D721Med (cell line): Measurements from ENCODE around the gene NAE1.

Source experiments
- DNase-seq: peaks from one replicate; pipeline ENCODE4 v3.0.0; 2011; ENCODE audit warnings: low spot score; ENCODE audit not compliant: insufficient read length
- FAIRE-seq: peaks from 2 replicates; lab custom pipeline; 2011; peaks lifted over from hg19 to GRCh38; lab: Jason Lieb, UNC
- TF ChIP-seq, protein P1 (sequence below): IDR thresholded peaks from 2 replicates; pipeline ENCODE4 v1.5.1; 2012; ENCODE audit warnings: mild to moderate bottlenecking, control low read depth; ENCODE audit not compliant: insufficient read depth; ENCODE audit errors: missing control alignments

NAE1 gene

GRCh38 chr16:66845080-66845410 is 14.3 kb upstream of the NAE1 start:
- DNase-seq (no peak), FAIRE-seq (no peak)
- TF ChIP-seq, protein P1, sequence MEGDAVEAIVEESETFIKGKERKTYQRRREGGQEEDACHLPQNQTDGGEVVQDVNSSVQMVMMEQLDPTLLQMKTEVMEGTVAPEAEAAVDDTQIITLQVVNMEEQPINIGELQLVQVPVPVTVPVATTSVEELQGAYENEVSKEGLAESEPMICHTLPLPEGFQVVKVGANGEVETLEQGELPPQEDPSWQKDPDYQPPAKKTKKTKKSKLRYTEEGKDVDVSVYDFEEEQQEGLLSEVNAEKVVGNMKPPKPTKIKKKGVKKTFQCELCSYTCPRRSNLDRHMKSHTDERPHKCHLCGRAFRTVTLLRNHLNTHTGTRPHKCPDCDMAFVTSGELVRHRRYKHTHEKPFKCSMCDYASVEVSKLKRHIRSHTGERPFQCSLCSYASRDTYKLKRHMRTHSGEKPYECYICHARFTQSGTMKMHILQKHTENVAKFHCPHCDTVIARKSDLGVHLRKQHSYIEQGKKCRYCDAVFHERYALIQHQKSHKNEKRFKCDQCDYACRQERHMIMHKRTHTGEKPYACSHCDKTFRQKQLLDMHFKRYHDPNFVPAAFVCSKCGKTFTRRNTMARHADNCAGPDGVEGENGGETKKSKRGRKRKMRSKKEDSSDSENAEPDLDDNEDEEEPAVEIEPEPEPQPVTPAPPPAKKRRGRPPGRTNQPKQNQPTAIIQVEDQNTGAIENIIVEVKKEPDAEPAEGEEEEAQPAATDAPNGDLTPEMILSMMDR = no peak

DNA sequence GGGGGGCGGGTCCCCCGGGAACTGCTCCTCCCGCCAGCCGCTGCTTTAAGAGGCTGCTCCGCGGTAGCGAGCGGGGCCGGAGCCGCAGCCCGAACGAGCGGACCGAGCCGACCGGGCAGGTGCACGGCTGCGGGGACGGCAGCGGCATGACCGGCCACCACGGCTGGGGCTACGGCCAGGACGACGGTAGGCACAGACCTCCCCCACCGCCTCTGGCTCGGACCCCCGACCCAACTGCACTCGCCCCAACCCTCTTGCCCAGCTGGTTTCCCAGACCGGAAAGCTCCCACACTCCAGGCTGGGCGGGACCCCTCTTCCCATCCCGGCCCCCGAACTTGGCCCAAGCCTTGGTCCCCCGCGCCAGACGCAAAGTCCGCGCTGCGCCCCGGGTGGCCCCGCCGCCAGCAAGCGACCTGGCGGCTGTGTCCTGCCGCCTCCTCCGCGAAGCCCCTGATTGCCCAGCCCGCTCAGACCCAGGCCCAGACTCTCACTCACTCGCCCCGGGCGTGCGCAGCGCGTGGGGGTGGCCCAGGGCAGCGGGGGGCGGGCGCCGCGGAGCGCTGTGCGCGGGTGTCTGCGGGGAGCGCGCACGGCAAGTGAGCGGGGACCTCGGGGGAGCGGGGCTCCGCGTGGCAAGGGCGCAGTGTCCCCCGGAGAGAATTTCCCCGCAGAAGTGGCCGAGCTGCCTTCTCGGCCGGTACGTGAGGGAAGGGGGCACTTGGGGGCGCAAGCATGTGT is 13.7 kb upstream of the NAE1 start, which contains the start of gene CA7:
TSS of gene CA7 (plus strand) at position 73 of the 738 bp plus-strand sequence. CDS start at position 147, 74 bp downstream.
- FAIRE-seq (no peak), DNase-seq (no peak)
- TF ChIP-seq, protein P1 = no peak

- TF ChIP-seq, protein P1 = no peak
- FAIRE-seq = no peak
- no peak for DNase-seq
Observed at GRCh38 chr16:66844009-66844341, 13.2 kb upstream of the NAE1 start.

DNA sequence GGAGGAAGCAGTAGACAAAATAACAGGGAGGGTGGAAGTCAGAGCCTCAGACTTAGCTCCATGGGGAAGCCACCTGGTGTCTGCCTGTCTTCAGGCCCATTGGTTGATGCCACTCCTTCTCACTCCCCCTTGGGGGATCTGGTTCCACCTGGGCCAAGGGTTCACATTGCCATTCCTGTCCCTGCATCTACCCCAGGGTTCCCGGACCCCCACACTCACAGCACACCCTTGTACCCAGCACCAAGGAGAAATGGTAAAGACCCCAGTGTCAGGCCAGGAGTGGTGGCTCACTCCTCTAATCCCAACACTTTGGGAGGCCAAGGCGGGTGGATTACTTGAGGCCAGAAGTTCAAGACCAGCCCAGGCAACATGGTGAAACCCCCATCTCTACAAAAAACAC is 12.4 kb upstream of the NAE1 start:
- no peak for FAIRE-seq

DNA sequence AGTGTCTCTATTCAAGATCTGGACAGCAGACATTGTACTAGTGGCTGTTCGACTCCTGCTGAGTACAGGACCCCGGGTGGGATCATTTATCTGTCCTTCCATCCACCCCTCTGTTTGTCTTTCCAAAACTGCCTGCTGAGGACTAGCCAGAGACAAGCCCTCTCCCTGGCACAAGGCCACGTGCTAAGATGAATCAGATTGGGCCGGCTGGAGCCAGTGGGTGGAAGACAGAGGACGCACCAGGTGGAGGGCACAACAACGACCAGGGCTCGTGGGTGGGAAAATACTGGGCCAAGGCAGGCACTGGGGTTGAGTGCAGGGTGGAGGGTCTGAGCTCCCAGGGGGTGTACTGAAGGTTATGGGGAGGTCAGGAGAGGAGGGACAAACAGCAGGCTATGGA is 12.0 kb upstream of the NAE1 start:
- FAIRE-seq (no peak), DNase-seq (no peak)
- TF ChIP-seq, protein P1 = no peak

More for the DNA sequence above, 12.4 kb upstream of the NAE1 start:
- TF ChIP-seq, protein P1 = no peak
- no peak for DNase-seq

DNA sequence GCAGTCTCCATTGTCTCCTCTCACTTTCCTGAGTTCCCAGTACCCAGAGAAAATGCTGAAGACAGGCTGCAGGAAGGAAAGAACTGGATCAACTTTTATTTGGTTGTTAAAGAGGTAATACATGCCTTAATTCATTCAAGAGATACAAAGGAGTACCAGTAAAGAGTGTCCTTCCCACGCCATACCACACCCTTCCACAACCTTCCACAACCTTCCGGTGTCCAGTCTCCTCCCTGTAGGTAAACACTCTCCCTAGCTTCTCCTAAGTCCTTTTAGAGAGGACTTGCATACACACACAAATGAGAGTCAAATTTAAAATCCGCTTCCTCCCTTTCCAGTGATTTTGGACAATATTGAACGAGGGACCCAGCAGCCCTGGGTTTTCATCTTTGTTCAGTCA is 10.6 kb upstream of the NAE1 start:
- FAIRE-seq = no peak
- no peak for DNase-seq

DNA sequence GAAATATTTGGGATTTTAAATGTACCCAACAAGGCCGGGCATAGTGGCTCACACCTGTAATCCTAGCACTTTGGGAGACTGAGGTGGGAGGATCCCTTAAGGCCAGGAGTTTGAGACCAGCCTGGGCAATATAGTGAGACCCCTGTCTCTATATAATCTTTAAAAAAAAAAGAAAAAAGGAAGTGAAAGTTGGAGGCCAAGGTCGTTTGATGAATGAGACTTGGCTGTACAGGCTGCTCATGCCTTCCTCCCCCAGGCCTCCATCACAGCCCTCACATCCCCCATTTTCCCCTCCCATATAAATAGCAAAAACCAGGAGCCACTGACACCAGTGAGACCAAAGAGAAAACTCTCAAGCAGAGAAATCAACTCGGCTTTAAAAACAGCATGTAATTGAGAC is 10.1 kb upstream of the NAE1 start:
- TF ChIP-seq, protein P1 = no peak

More for the DNA sequence above, 10.6 kb upstream of the NAE1 start:
- TF ChIP-seq, protein P1 = no peak

More for the DNA sequence above, 10.1 kb upstream of the NAE1 start:
- no peak for DNase-seq
- FAIRE-seq = no peak
